Activated CD4-positive, alpha-beta T cell treated with anti-CD3 and anti-CD28 coated beads, Interleukin-2, amount 50 U/mL, for 48 hours (primary cell): Measurements from ENCODE around the gene BCL3.
"Not testable (repeated sequence)": the region's sequence is repeated elsewhere in the genome, so short reads cannot be mapped to it uniquely, and the experiment has no call there.

Experiments used
- DNase-seq, 2 experiments: peaks; one replicate each; pipeline ENCODE4 v3.0.0-alpha.2; 2020

Gene BCL3

GRCh38 chr19:44748426-44749254 lies at the start of gene BCL3:
TSS of gene BCL3 (plus strand) at chr19:44748708. CDS start at chr19:44748791, 83 bp downstream.
- DNase-seq: peak; percentile 73 to 78

- no peak for DNase-seq
Measured at GRCh38 chr19:44700547-44700946, 48.0 kb upstream of the BCL3 start.

- DNase-seq: no peak
Measured at GRCh38 chr19:44701228-44701627, 47.3 kb upstream of the BCL3 start.

- DNase-seq: no peak
Measured at GRCh38 chr19:44702551-44703176, 45.8 kb upstream of the BCL3 start.

- no peak for DNase-seq
Measured at GRCh38 chr19:44703336-44704078, 45.0 kb upstream of the BCL3 start.

- no peak for DNase-seq
Measured at GRCh38 chr19:44704982-44705381, 43.5 kb upstream of the BCL3 start.

- DNase-seq: no peak
Measured at GRCh38 chr19:44705502-44706010, 43.0 kb upstream of the BCL3 start.

- DNase-seq: no peak
Measured at GRCh38 chr19:44706506-44707236, 41.8 kb upstream of the BCL3 start.

- DNase-seq: no peak
Measured at GRCh38 chr19:44707794-44708193, 40.7 kb upstream of the BCL3 start.

- no peak for DNase-seq
Measured at GRCh38 chr19:44708940-44709339, 39.6 kb upstream of the BCL3 start.

GRCh38 chr19:44709434-44710266 lies 38.9 kb upstream of the BCL3 start:
- not testable (repeated sequence) for DNase-seq

- DNase-seq: no peak
Measured at GRCh38 chr19:44710483-44710882, 38.0 kb upstream of the BCL3 start.

- no peak for DNase-seq
Measured at GRCh38 chr19:44712864-44713515, 35.5 kb upstream of the BCL3 start.

GRCh38 chr19:44714597-44715169 lies 33.8 kb upstream of the BCL3 start:
- no peak for DNase-seq

- DNase-seq: no peak
Measured at GRCh38 chr19:44717603-44718002, 30.9 kb upstream of the BCL3 start.

GRCh38 chr19:44718441-44719261 lies 29.9 kb upstream of the BCL3 start:
- DNase-seq: no peak

GRCh38 chr19:44719262-44719701 lies 29.2 kb upstream of the BCL3 start:
- DNase-seq: no peak

GRCh38 chr19:44720396-44720795 lies 28.1 kb upstream of the BCL3 start:
- DNase-seq: not testable (repeated sequence)

GRCh38 chr19:44720945-44721344 lies 27.6 kb upstream of the BCL3 start:
- no peak for DNase-seq

GRCh38 chr19:44721369-44721768 lies 27.1 kb upstream of the BCL3 start:
- DNase-seq: not testable (repeated sequence)
